SK-N-SH treated with all-trans-retinoic acid at 6 μM for 48 hours (cell line): ENCODE data around the gene MAP3K2.

Experiments
- ATAC-seq: fragments of 200-7000 bp; cut with Tn5 transposase; 3 replicates; pipeline ENCODE4 v1.9.1; 2020; ENCODE audit warnings: mild to moderate bottlenecking, moderate library complexity
- ARNTL ChIP-seq: fragments of 450-650 bp; formaldehyde crosslinking; IDR thresholded peaks from 2 replicates; pipeline ENCODE4 v1.5.0; 2020; ENCODE audit warnings: low read depth, mild to moderate bottlenecking, moderate library complexity, borderline replicate concordance
- BACH2 ChIP-seq: fragments of 250-450 bp; sonication (Bioruptor Pico); IDR thresholded peaks from 2 replicates; pipeline ENCODE4 v1.9.0; 2021; ENCODE audit warnings: mild to moderate bottlenecking, borderline replicate concordance
- CREB5 ChIP-seq: fragments of 250-450 bp; sonication (Bioruptor Pico); IDR thresholded peaks from 2 replicates; pipeline ENCODE4 v1.5.1; 2020; ENCODE audit warnings: low read depth, mild to moderate bottlenecking, moderate library complexity
- CSRNP3 ChIP-seq: fragments of 250-450 bp; sonication (Bioruptor Pico); IDR thresholded peaks from 2 replicates; pipeline ENCODE4 v1.5.1; 2021; ENCODE audit warnings: mild to moderate bottlenecking, moderate library complexity
- ESRRG ChIP-seq: fragments of 250-450 bp; sonication (Bioruptor Pico); IDR thresholded peaks from 2 replicates; pipeline ENCODE4 v1.6.1; 2021; ENCODE audit warnings: mild to moderate bottlenecking
- GLIS3 ChIP-seq: fragments of 250-450 bp; sonication (Bioruptor Pico); IDR thresholded peaks from 2 replicates; pipeline ENCODE4 v1.5.0; 2020; ENCODE audit warnings: mild to moderate bottlenecking, moderate library complexity
- ISL1 ChIP-seq: fragments of 250-450 bp; sonication (Bioruptor Pico); IDR thresholded peaks from 2 replicates; pipeline ENCODE4 v2.1.2; 2022; ENCODE audit warnings: mild to moderate bottlenecking, moderate library complexity
- OSR1 ChIP-seq: fragments of 250-450 bp; sonication (Bioruptor Pico); IDR thresholded peaks from 2 replicates; pipeline ENCODE4 v1.8.0; 2022; ENCODE audit warnings: moderate library complexity, mild to moderate bottlenecking, inconsistent platforms
- PATZ1 ChIP-seq: fragments of 250-450 bp; sonication (Bioruptor Pico); IDR thresholded peaks from 2 replicates; pipeline ENCODE4 v1.8.0; 2020; ENCODE audit warnings: mild to moderate bottlenecking, moderate library complexity, borderline replicate concordance
- POU6F1 ChIP-seq: fragments of 250-450 bp; sonication (Bioruptor Pico); IDR thresholded peaks from 2 replicates; pipeline ENCODE4 v1.8.0; 2021; ENCODE audit warnings: low read depth, mild to moderate bottlenecking, moderate library complexity, borderline replicate concordance
- PPARA ChIP-seq: fragments of 250-450 bp; sonication (Bioruptor Pico); IDR thresholded peaks from 2 replicates; pipeline ENCODE4 v1.5.0; 2020; ENCODE audit warnings: mild to moderate bottlenecking, borderline replicate concordance
- RARB ChIP-seq: fragments of 250-450 bp; sonication (Bioruptor Pico); IDR thresholded peaks from 2 replicates; pipeline ENCODE4 v1.8.0; 2021; ENCODE audit warnings: mild to moderate bottlenecking, moderate library complexity
- TCF4 ChIP-seq: fragments of 250-450 bp; sonication (Bioruptor Pico); IDR thresholded peaks from 2 replicates; pipeline ENCODE4 v1.8.0; 2021; ENCODE audit warnings: mild to moderate bottlenecking, moderate library complexity, borderline replicate concordance
- TOX ChIP-seq: fragments of 250-450 bp; sonication (Bioruptor Pico); IDR thresholded peaks from 2 replicates; pipeline ENCODE4 v1.8.0; 2021; ENCODE audit warnings: mild to moderate bottlenecking, moderate library complexity, borderline replicate concordance
- TSHZ2 ChIP-seq: fragments of 250-450 bp; sonication (Bioruptor Pico); IDR thresholded peaks from 2 replicates; pipeline ENCODE4 v1.5.0; 2020; ENCODE audit warnings: mild to moderate bottlenecking, moderate library complexity
- ZFP30 ChIP-seq: fragments of 450-650 bp; formaldehyde crosslinking; IDR thresholded peaks from 2 replicates; pipeline ENCODE4 v1.5.0; 2022; ENCODE audit warnings: mild to moderate bottlenecking, moderate library complexity
- ZNF565 ChIP-seq: fragments of 450-650 bp; formaldehyde crosslinking; conservative IDR thresholded peaks from 2 replicates; pipeline ENCODE4 v1.5.0; 2020; ENCODE audit warnings: low read depth, mild to moderate bottlenecking, moderate library complexity
- ZNF70 ChIP-seq: fragments of 450-650 bp; formaldehyde crosslinking; IDR thresholded peaks from 2 replicates; pipeline ENCODE4 v1.5.0; 2020; ENCODE audit warnings: mild to moderate bottlenecking, moderate library complexity

Gene MAP3K2

GRCh38 chr2:127429844-127430425 is 42.2 kb upstream of the MAP3K2 start:
- no peak for TF ChIP-seq ZNF565 (CRISPR knock-in tag)
- no peak for TF ChIP-seq TCF4
- TF ChIP-seq POU6F1 (CRISPR knock-in tag), result no peak
- no peak for TF ChIP-seq CREB5 (CRISPR knock-in tag)
- no peak for ATAC-seq

- no peak for ATAC-seq
Measured at GRCh38 chr2:127429291-127429690, 41.5 kb upstream of the MAP3K2 start.

GRCh38 chr2:127428815-127429109 is 41.0 kb upstream of the MAP3K2 start:
- no peak for ATAC-seq
- TF ChIP-seq ISL1 (CRISPR knock-in tag), result no peak
- no peak for TF ChIP-seq ZNF565 (CRISPR knock-in tag)
- no peak for TF ChIP-seq ZFP30 (CRISPR knock-in tag)
- TF ChIP-seq TSHZ2 (CRISPR knock-in tag), result no peak
- no peak for TF ChIP-seq PATZ1 (CRISPR knock-in tag)
- TF ChIP-seq BACH2 (CRISPR knock-in tag), result no peak

More at GRCh38 chr2:127429291-127429690, 41.5 kb upstream of the MAP3K2 start:
- TF ChIP-seq PPARA (CRISPR knock-in tag) (no peak), ESRRG (CRISPR knock-in tag) (no peak), CSRNP3 (CRISPR knock-in tag) (no peak), ZFP30 (CRISPR knock-in tag) (no peak), BACH2 (CRISPR knock-in tag) (no peak), TCF4 (no peak), RARB (no peak), OSR1 (CRISPR knock-in tag) (no peak), ISL1 (CRISPR knock-in tag) (no peak), CREB5 (CRISPR knock-in tag) (no peak), GLIS3 (no peak)

GRCh38 chr2:127428057-127428814 is 40.5 kb upstream of the MAP3K2 start:
- no peak for ATAC-seq
- TF ChIP-seq ARNTL (no peak), TOX (CRISPR knock-in tag) (no peak), OSR1 (CRISPR knock-in tag) (no peak), ZNF565 (CRISPR knock-in tag) (no peak), TSHZ2 (CRISPR knock-in tag) (no peak), RARB (no peak), POU6F1 (CRISPR knock-in tag) (no peak), ZNF70 (CRISPR knock-in tag) (no peak)
